Left ventricle myocardium inferior (tissue), 1 donor: ENCODE results near the gene RNF38. TPM values are rescaled to one million over a fixed set of nuclear protein-coding genes. Genes with fewer than 3 reads are reported as not detected.
"Not testable (repeated sequence)": the region's sequence is repeated elsewhere in the genome, so short reads cannot be mapped to it uniquely, and the experiment has no call there.

Source experiments
- DNase-seq: peaks from one replicate; pipeline ENCODE4 v3.0.0-alpha.2; 2020
- H3K27ac ChIP-seq: fragments of 200-600 bp; replicated peaks from 2 replicates; pipeline ENCODE4 v1.8.0; 2021
- H3K27me3 ChIP-seq: fragments of 200-600 bp; 2 replicates; pipeline ENCODE4 v1.8.0; 2021; ENCODE audit warnings: low read depth
- H3K36me3 ChIP-seq: fragments of 200-600 bp; 2 replicates; pipeline ENCODE4 v1.8.0; 2021
- H3K4me1 ChIP-seq: fragments of 200-600 bp; 2 replicates; pipeline ENCODE4 v1.8.0; 2021
- H3K4me3 ChIP-seq: fragments of 200-600 bp; 2 replicates; pipeline ENCODE4 v1.8.0; 2021; ENCODE audit warnings: mild to moderate bottlenecking, moderate library complexity
- H3K9me3 ChIP-seq: fragments of 200-600 bp; replicated peaks from 2 replicates; pipeline ENCODE4 v1.8.0; 2021
- intact Hi-C: fragments of 100-400 bp; cut with micrococcal nuclease; formaldehyde crosslinking; loops from one replicate; pipeline ENCODE4 v1.11.0; 2022
- total RNA-seq: library from RNA; stranded (reverse); fragmentation: NEBNext Ultra II Directional; extraction: Animal tissue kit (Norgen Biotek cat#: 25700); gene quantifications from one replicate; pipeline ENCODE4 v1.2.1, GENCODE V29; 2021
- TF ChIP-seq, protein P1 (sequence below): fragments of 200-600 bp; IDR thresholded peaks from 2 replicates; pipeline ENCODE4 v1.8.0; 2021; ENCODE audit warnings: antibody characterized with exemption, mild to moderate bottlenecking, borderline replicate concordance
- donor health status: DM: no; HTN: yes; CAD: no; lungs with severe emphysema.

The RNF38 gene
- total RNA-seq, 1 donor from 2014 or later = 25.7 TPM

DNA sequence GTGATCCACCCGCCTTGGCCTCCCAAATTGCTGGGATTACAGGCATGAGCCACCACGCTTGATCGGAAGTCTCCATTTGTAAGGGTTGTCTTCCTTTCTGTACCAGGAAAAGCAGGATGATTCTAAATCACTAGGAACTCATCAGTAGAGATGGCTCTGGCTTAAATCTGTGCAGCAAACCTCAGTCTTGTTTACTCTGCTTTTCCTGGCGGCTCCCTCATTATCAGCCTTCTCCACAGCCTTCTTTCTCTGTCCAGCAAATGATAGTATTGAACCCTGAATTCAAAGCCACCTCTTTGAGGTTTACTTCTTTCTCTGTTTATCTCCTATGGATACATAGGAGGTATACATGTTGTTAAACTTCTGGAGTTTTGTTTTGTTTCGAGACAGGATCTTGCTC is 98.8 kb downstream of the RNF38 start:
- intact Hi-C loops = no loop called here
- no peak for DNase-seq
- no peaks in the 10 kb centered on the region for H3K36me3 ChIP-seq
- no peaks in the 10 kb centered on the region for H3K4me1 ChIP-seq
- H3K27me3 ChIP-seq = no peaks in the 10 kb centered on the region
- no peak overlapping the region for H3K4me3 ChIP-seq
- TF ChIP-seq, protein P1, sequence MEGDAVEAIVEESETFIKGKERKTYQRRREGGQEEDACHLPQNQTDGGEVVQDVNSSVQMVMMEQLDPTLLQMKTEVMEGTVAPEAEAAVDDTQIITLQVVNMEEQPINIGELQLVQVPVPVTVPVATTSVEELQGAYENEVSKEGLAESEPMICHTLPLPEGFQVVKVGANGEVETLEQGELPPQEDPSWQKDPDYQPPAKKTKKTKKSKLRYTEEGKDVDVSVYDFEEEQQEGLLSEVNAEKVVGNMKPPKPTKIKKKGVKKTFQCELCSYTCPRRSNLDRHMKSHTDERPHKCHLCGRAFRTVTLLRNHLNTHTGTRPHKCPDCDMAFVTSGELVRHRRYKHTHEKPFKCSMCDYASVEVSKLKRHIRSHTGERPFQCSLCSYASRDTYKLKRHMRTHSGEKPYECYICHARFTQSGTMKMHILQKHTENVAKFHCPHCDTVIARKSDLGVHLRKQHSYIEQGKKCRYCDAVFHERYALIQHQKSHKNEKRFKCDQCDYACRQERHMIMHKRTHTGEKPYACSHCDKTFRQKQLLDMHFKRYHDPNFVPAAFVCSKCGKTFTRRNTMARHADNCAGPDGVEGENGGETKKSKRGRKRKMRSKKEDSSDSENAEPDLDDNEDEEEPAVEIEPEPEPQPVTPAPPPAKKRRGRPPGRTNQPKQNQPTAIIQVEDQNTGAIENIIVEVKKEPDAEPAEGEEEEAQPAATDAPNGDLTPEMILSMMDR = no peak
- no peak overlapping the region for H3K27ac ChIP-seq
- H3K9me3 ChIP-seq = no peaks in the 10 kb centered on the region

DNA sequence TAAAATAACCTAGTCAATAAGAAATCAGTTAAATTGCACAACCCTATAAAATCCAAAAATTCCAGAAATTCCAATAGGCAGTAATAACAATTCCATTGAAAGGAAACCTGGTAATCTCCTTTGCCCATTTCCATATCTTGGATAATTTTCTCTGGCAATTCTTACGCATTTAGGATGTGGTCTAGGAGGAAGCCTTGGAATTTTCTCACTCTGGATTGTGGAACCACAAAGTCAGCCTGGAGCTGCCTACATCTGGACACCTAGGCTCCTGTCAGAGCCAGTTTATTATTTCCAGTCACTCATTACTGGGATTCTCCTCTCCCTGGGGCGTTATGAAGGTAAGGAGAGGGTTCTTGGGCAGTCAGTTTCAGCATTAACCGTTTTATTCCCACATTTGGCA is 101.5 kb downstream of the RNF38 start:
- H3K36me3 ChIP-seq = no peaks in the 10 kb centered on the region
- intact Hi-C loops = no loop called here
- H3K4me1 ChIP-seq = no peaks in the 10 kb centered on the region
- TF ChIP-seq, protein P1 = no peak
- H3K9me3 ChIP-seq = no peaks in the 10 kb centered on the region
- H3K4me3 ChIP-seq = no peak overlapping the region
- H3K27ac ChIP-seq = no peak overlapping the region
- no peaks in the 10 kb centered on the region for H3K27me3 ChIP-seq
- no peak for DNase-seq

DNA sequence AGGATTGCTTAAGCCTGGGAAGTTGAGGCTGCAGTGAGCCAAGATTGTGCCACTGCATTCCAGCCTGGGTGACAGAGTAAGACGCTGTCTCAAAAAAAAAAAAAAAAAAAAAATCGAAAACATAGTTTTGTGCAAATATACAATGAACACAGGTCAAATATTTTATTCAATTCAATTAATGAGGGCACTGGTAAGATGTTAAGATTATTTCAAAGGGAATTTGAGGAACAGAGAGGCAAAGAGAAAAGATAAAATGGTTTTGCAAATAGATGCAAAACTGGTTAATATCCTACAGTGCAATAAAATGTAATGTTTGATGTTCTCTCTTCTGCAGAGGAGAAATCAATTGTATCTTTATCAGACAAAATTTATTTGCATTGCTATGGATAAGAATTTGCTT is 102.3 kb downstream of the RNF38 start:
- H3K9me3 ChIP-seq = no peaks in the 10 kb centered on the region
- no peak overlapping the region for H3K4me3 ChIP-seq
- DNase-seq = no peak
- TF ChIP-seq, protein P1 = no peak
- H3K27ac ChIP-seq = no peak overlapping the region
- H3K36me3 ChIP-seq = no peaks in the 10 kb centered on the region
- no peaks in the 10 kb centered on the region for H3K27me3 ChIP-seq
- no peaks in the 10 kb centered on the region for H3K4me1 ChIP-seq
- intact Hi-C loops = no loop called here

DNA sequence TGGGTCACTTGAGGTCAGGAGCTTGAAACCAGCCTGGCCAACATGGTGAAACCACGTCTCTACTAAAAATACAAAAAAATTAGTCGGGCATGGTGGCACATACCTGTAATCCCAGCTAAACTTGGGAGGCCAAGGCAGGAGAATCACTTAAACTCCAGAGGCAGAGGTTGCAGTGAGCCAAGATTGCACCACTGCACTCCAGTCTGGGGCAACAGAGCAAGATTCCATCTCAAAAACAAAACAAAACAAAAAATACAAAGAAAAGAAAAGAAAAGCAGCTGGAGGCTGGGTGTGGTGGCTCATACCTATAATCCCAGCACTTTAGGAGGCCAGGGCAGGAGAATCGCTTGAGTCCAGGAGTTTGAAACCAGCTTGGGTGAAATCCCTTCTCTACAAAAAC is 105.1 kb downstream of the RNF38 start:
- DNase-seq, H3K27me3 ChIP-seq, H3K9me3 ChIP-seq, H3K4me1 ChIP-seq, H3K4me3 ChIP-seq, H3K27ac ChIP-seq, H3K36me3 ChIP-seq, intact Hi-C loops: not testable (repeated sequence)

DNA sequence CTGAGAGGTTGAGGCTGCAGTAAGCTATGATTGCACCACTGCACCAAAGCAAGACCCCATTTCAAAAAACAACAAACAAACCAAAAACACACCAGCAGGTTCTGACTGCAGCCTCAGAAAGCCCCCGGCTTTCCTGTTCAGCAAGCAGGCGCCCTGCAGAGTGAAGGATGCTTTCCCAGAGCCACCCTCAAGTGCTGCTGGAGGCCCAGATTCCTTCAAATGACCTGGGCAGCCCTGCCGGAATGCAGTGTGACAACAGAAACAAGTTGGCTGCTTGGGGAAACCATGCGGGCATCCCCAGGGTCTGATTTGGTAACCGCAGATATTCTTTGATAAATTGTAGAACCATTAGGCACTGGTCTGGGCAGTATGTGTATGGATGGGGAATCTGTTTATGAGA is 106.2 kb downstream of the RNF38 start:
- H3K36me3 ChIP-seq = no peaks in the 10 kb centered on the region
- H3K4me1 ChIP-seq = no peaks in the 10 kb centered on the region
- intact Hi-C loops = no loop called here
- TF ChIP-seq, protein P1 = no peak
- no peaks in the 10 kb centered on the region for H3K27me3 ChIP-seq
- H3K4me3 ChIP-seq = no peak overlapping the region
- DNase-seq = no peak
- no peaks in the 10 kb centered on the region for H3K9me3 ChIP-seq
- H3K27ac ChIP-seq = no peak overlapping the region

DNA sequence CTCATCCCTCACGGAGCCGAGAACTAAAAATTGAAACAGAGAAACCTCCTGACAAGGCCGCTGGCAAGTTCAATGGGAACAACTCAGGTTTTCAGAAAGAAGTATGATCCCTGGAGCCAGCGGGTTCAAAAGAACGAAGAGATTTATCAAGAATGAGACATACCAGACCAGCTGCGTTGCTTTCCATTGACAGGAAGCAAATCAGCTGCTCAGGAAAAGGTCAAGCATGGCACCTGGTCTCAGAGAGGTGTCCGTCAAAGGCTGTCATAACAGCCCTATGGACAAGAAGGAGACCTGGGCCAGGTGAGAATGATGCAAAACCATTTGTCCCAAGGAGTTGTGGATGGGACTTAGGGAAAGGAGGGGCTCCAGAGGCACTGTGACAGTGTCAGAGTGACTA is 106.9 kb downstream of the RNF38 start:
- Histone ChIP-seq H3K27ac (no peak overlapping the region), H3K9me3 (no peaks in the 10 kb centered on the region), H3K4me1 (no peaks in the 10 kb centered on the region), H3K27me3 (no peaks in the 10 kb centered on the region), H3K4me3 (no peak overlapping the region), H3K36me3 (no peaks in the 10 kb centered on the region)
- no peak for DNase-seq
- intact Hi-C loops = no loop called here
- TF ChIP-seq, protein P1 = no peak
